GM11168 (cell line): Measurements from ENCODE around the gene PDGFC.

Experiments
- in situ Hi-C: fragments of 300-500 bp; cut with MboI; formaldehyde crosslinking; loops from one replicate; pipeline ENCODE4 v1.12.0; 2022; ENCODE audit warnings: low sequenced_read_pairs; ENCODE audit not compliant: unreplicated experiment

The PDGFC gene

GRCh38 chr4:156976147-156976546 lies 4.5 kb upstream of the PDGFC start:
- in situ Hi-C loops = no loop called here

GRCh38 chr4:156975686-156976085 lies 4.1 kb upstream of the PDGFC start:
- in situ Hi-C loops = no loop called here

GRCh38 chr4:156974264-156974663 lies 2.7 kb upstream of the PDGFC start:
- in situ Hi-C loops = no loop called here

GRCh38 chr4:156972379-156973015 lies 898 bp upstream of the PDGFC start:
- in situ Hi-C loops = no loop called here

GRCh38 chr4:156971165-156971675 lies 379 bp downstream of the PDGFC start:
- in situ Hi-C loops = no loop called here

GRCh38 chr4:156970501-156971164 lies 966 bp downstream of the PDGFC start:
- in situ Hi-C loops = no loop called here

GRCh38 chr4:156969911-156970310 lies 1.7 kb downstream of the PDGFC start:
- in situ Hi-C loops = no loop called here

- in situ Hi-C loops = no loop called here
Observed at GRCh38 chr4:156969101-156969500, 2.5 kb downstream of the PDGFC start.

- in situ Hi-C loops = no loop called here
Observed at GRCh38 chr4:156968479-156968984, 3.1 kb downstream of the PDGFC start.

- in situ Hi-C loops = no loop called here
Observed at GRCh38 chr4:156966836-156967235, 4.8 kb downstream of the PDGFC start.

GRCh38 chr4:156963419-156963818 lies 8.2 kb downstream of the PDGFC start:
- in situ Hi-C loops = no loop called here

- in situ Hi-C loops = no loop called here
Observed at GRCh38 chr4:156962528-156962974, 9.0 kb downstream of the PDGFC start.

GRCh38 chr4:156962058-156962358 lies 9.6 kb downstream of the PDGFC start:
- in situ Hi-C loops = no loop called here

- in situ Hi-C loops = no loop called here
Observed at GRCh38 chr4:156961196-156962057, 10.2 kb downstream of the PDGFC start.

GRCh38 chr4:156959298-156959702 lies 12.3 kb downstream of the PDGFC start:
- in situ Hi-C loops = no loop called here

GRCh38 chr4:156958276-156959074 lies 13.1 kb downstream of the PDGFC start:
- in situ Hi-C loops = no loop called here

- in situ Hi-C loops = no loop called here
Observed at GRCh38 chr4:156957556-156957955, 14.0 kb downstream of the PDGFC start.

- in situ Hi-C loops = no loop called here
Observed at GRCh38 chr4:156956826-156957368, 14.7 kb downstream of the PDGFC start.

GRCh38 chr4:156956359-156956758 lies 15.2 kb downstream of the PDGFC start:
- in situ Hi-C loops = no loop called here

GRCh38 chr4:156954587-156954986 lies 17.0 kb downstream of the PDGFC start:
- in situ Hi-C loops = no loop called here
